Measurements from ENCODE around the gene PBX4. TPM values are rescaled to one million over a fixed set of nuclear protein-coding genes. Genes with fewer than 3 reads are reported as not detected.

The PBX4 gene
- total RNA-seq, 2 experiments from 2014 or later = 5.0 to 6.7 TPM

DNA sequence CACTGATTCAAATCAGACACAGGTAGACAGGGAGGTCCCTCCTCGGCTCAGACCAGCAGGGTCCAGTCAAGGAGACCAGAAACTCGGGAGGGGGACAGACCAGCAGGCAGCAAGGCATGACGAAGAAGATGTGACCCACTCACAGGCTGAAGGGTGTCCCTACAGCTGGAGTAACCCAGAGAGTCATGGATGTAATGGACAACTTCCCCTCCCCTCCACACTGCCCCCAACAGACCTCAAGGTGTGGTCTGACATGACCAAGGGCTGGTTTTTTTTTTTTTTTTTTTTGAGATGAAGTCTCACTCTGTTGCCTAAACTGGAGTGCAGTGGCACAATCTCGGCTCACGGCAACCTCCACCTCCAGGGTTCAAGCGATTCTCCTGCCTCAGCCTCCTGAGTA lies 34.1 kb downstream of the PBX4 start:
- no peak overlapping the region for H3K4me3 ChIP-seq (ENCODE audit: low read depth, low read length, poor library complexity, severe bottlenecking)
- no peak for DNase-seq (ENCODE audit: low spot score)
- no TSS peak for BruUV-seq (replicated peaks)
- H3K4me1 ChIP-seq (ENCODE audit: insufficient read depth, low read length, poor library complexity, severe bottlenecking) = no peaks in the 10 kb centered on the region
- CTCF ChIA-PET (ENCODE audit: unreplicated experiment) = no interaction called here
- no peaks in the 10 kb centered on the region for H3K79me2 ChIP-seq (ENCODE audit: insufficient read depth, low read depth, low read length)
- TF ChIP-seq, protein P1, sequence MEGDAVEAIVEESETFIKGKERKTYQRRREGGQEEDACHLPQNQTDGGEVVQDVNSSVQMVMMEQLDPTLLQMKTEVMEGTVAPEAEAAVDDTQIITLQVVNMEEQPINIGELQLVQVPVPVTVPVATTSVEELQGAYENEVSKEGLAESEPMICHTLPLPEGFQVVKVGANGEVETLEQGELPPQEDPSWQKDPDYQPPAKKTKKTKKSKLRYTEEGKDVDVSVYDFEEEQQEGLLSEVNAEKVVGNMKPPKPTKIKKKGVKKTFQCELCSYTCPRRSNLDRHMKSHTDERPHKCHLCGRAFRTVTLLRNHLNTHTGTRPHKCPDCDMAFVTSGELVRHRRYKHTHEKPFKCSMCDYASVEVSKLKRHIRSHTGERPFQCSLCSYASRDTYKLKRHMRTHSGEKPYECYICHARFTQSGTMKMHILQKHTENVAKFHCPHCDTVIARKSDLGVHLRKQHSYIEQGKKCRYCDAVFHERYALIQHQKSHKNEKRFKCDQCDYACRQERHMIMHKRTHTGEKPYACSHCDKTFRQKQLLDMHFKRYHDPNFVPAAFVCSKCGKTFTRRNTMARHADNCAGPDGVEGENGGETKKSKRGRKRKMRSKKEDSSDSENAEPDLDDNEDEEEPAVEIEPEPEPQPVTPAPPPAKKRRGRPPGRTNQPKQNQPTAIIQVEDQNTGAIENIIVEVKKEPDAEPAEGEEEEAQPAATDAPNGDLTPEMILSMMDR (conservative IDR thresholded peaks at IDR 0.05; ENCODE audit: low read length) = no peak
- TF ChIP-seq EZH2phosphoT487 (IDR thresholded peaks at IDR 0.05; ENCODE audit: borderline replicate concordance, low read depth, low read length) = no peak
- no peak overlapping the region for H3K27ac ChIP-seq (ENCODE audit: low read depth, low read length, poor library complexity, severe bottlenecking)
- intact Hi-C loops (cut with micrococcal nuclease; ENCODE audit: unreplicated experiment) = no loop called here
- POLR2A ChIA-PET = no interaction called here
- no peak overlapping the region for H3K4me2 ChIP-seq (ENCODE audit: low read length)
- no peaks in the 10 kb centered on the region for H3K9me2 ChIP-seq (ENCODE audit: insufficient read depth, low read length)
- no peak overlapping the region for H2AFZ ChIP-seq (ENCODE audit: low read length)
- H4K20me1 ChIP-seq (ENCODE audit: insufficient read depth, low read length) = no peaks in the 10 kb centered on the region
- no peaks in the 10 kb centered on the region for H3K9me3 ChIP-seq (ENCODE audit: low read length)
- H3K36me3 ChIP-seq (ENCODE audit: insufficient read depth, low read length) = no peaks in the 10 kb centered on the region

DNA sequence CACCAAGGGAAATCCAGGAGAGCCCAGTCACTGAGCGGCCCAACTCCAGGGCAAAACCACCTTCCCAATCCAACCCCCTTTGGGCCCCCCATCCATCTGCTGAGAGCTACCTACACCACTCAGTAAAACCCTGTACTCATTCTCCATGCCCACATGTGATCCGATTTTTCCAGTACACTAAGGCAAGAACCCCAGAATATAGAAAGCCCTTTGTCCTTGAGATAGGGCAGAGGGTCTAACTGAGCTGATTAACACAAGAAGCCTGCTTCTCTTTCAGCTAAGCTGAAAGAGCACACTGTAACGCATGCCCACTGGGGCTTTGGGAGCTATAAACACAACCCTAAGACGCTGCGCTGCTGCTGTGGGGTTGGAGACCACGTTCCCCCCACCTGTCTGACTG lies 36.0 kb downstream of the PBX4 start:
- H3K4me1 ChIP-seq (ENCODE audit: insufficient read depth, low read length, poor library complexity, severe bottlenecking) = no peaks in the 10 kb centered on the region
- ChIA-PET POLR2A (interaction anchor here (0.6 kb wide), 1 partner anchor 277 kb away, joined by 4 read pairs; no protein-coding TSS in a partner anchor), CTCF (ENCODE audit: unreplicated experiment) (interaction anchor here (1.5 kb wide), 1 partner anchor 29 kb away, joined by 3 read pairs; no protein-coding TSS in a partner anchor)
- H3K27ac ChIP-seq (ENCODE audit: low read depth, low read length, poor library complexity, severe bottlenecking) = no peak overlapping the region
- H2AFZ ChIP-seq (ENCODE audit: low read length) = no peak overlapping the region
- no peak overlapping the region for H3K4me2 ChIP-seq (ENCODE audit: low read length)
- no peaks in the 10 kb centered on the region for H4K20me1 ChIP-seq (ENCODE audit: insufficient read depth, low read length)
- H3K4me3 ChIP-seq (ENCODE audit: low read depth, low read length, poor library complexity, severe bottlenecking) = no peak overlapping the region
- no peaks in the 10 kb centered on the region for H3K9me2 ChIP-seq (ENCODE audit: insufficient read depth, low read length)
- no peak for DNase-seq (ENCODE audit: low spot score)
- BruUV-seq (replicated peaks) = no TSS peak
- TF ChIP-seq EZH2phosphoT487 (IDR thresholded peaks at IDR 0.05; ENCODE audit: borderline replicate concordance, low read depth, low read length) = no peak
- TF ChIP-seq, protein P1 (conservative IDR thresholded peaks at IDR 0.05; ENCODE audit: low read length) = no peak
- H3K36me3 ChIP-seq (ENCODE audit: insufficient read depth, low read length) = no peaks in the 10 kb centered on the region
- H3K9me3 ChIP-seq (ENCODE audit: low read length) = no peaks in the 10 kb centered on the region
- intact Hi-C loops (cut with micrococcal nuclease; ENCODE audit: unreplicated experiment) = no loop called here
- no peaks in the 10 kb centered on the region for H3K79me2 ChIP-seq (ENCODE audit: insufficient read depth, low read depth, low read length)

DNA sequence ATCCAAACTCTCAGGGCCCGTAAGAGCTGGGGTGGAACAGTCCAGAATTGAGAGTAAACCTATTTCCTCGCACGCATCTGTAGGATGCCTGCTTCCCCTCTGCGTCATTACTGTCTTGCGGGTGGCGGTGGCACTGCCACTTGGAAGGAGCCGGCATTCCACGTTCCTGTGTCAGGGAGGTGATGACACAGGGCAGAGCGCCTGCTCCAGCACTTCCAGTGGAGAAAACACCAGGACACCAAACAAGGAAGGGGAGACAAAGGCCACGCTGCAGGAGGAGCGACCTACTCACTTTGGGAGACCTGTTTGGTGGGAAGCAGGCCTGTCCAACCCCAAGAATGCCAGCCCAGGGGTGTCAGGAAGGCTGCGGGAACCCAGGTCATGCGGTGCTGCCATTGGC lies 37.1 kb downstream of the PBX4 start:
- intact Hi-C loops (cut with micrococcal nuclease; ENCODE audit: unreplicated experiment) = no loop called here
- Histone ChIP-seq H4K20me1 (ENCODE audit: insufficient read depth, low read length) (no peaks in the 10 kb centered on the region), H3K79me2 (ENCODE audit: insufficient read depth, low read depth, low read length) (no peaks in the 10 kb centered on the region), H3K36me3 (ENCODE audit: insufficient read depth, low read length) (no peaks in the 10 kb centered on the region), H3K9me3 (ENCODE audit: low read length) (no peaks in the 10 kb centered on the region), H3K4me1 (ENCODE audit: insufficient read depth, low read length, poor library complexity, severe bottlenecking) (no peaks in the 10 kb centered on the region), H3K4me2 (ENCODE audit: low read length) (no peak overlapping the region), H3K4me3 (ENCODE audit: low read depth, low read length, poor library complexity, severe bottlenecking) (no peak overlapping the region), H3K9me2 (ENCODE audit: insufficient read depth, low read length) (no peaks in the 10 kb centered on the region), H3K27ac (ENCODE audit: low read depth, low read length, poor library complexity, severe bottlenecking) (no peak overlapping the region), H2AFZ (ENCODE audit: low read length) (no peak overlapping the region)
- no peak for DNase-seq (ENCODE audit: low spot score)
- ChIA-PET POLR2A (no interaction called here), CTCF (ENCODE audit: unreplicated experiment) (no interaction called here)
- TF ChIP-seq, protein P1 (conservative IDR thresholded peaks at IDR 0.05; ENCODE audit: low read length) = no peak
- no peak for TF ChIP-seq EZH2phosphoT487 (IDR thresholded peaks at IDR 0.05; ENCODE audit: borderline replicate concordance, low read depth, low read length)
- no TSS peak for BruUV-seq (replicated peaks)
